SK-N-SH (cell line): ENCODE data around the gene ARHGEF17. TPM values are rescaled to one million over a fixed set of nuclear protein-coding genes. Genes with fewer than 3 reads are reported as not detected.

Source experiments
- CTCF ChIA-PET: fragments of 300-600, 350-600 bp; formaldehyde crosslinking; extraction: SDS; loops from one replicate; lab custom pipeline; 2021; lab: Yijun Ruan, JAX
- POLR2A ChIA-PET: fragments of 350-600 bp; sonication (Branson Sonifier 250); formaldehyde crosslinking; extraction: SDS; loops from one replicate; lab custom pipeline; 2020; ENCODE audit warnings: antibody characterized with exemption, inconsistent platforms; lab: Yijun Ruan, JAX
- DNase-seq: peaks from one replicate; pipeline ENCODE4 v3.0.0; 2012
- H2AFZ ChIP-seq: fragments of 200-600 bp; sonication (generic); 2 replicates; pipeline ENCODE4 v1.8.1; 2016; ENCODE audit warnings: antibody characterized with exemption, mild to moderate bottlenecking, low read depth
- H3F3A ChIP-seq: fragments of 200-600 bp; sonication (generic); replicated peaks from 2 replicates; pipeline ENCODE3; 2016; ENCODE audit warnings: antibody characterized with exemption, mild to moderate bottlenecking; ENCODE audit not compliant: insufficient read depth
- H3K27ac ChIP-seq, 2 experiments: fragments of 200-500 bp in 1 of 2; fragments of 200-600 bp in 1 of 2; sonication (Bioruptor generic) in 1 of 2; sonication (generic), shearing (Covaris generic) in 1 of 2; 2 replicates each; pipeline versions ENCODE4 v1.5.1 to v1.6.1; 2014 to 2016; ENCODE audit warnings: low read depth in 2 of 2, inconsistent platforms in 1 of 2, low read length in 1 of 2, mild to moderate bottlenecking in 1 of 2, mixed read lengths in 1 of 2
- H3K27me3 ChIP-seq: fragments of 200-600 bp; sonication (generic), shearing (Covaris generic); 2 replicates; pipeline ENCODE4 v1.6.1; 2016; ENCODE audit warnings: mixed run types; ENCODE audit not compliant: insufficient read depth
- H3K36me3 ChIP-seq, 2 experiments: fragments of 200-500 bp in 1 of 2; fragments of 200-600 bp in 1 of 2; sonication (Bioruptor generic) in 1 of 2; sonication (generic) in 1 of 2; replicated peaks in 1 of 2; 2 replicates each; pipeline versions ENCODE3 to v1.5.1; 2014 to 2016; ENCODE audit warnings: low read length in 1 of 2, mild to moderate bottlenecking in 1 of 2; ENCODE audit not compliant: insufficient read depth in 2 of 2, control insufficient read depth in 1 of 2
- H3K4me1 ChIP-seq, 2 experiments: fragments of 200-500 bp in 1 of 2; fragments of 200-600 bp in 1 of 2; sonication (Bioruptor generic) in 1 of 2; sonication (generic), shearing (Covaris generic) in 1 of 2; 2 replicates each; pipeline versions ENCODE4 v1.5.1 to v1.6.1; 2014 to 2016; ENCODE audit warnings: low read depth in 1 of 2, low read length in 1 of 2, mixed run types in 1 of 2; ENCODE audit not compliant: insufficient read depth in 2 of 2, control insufficient read depth in 1 of 2
- H3K4me2 ChIP-seq: fragments of 200-600 bp; sonication (generic), shearing (Covaris generic); 2 replicates; pipeline ENCODE4 v1.6.1; 2017; ENCODE audit warnings: mixed run types
- H3K4me3 ChIP-seq, 2 experiments: fragments of 200-500 bp in 1 of 2; fragments of 200-600 bp in 1 of 2; sonication (Bioruptor generic) in 1 of 2; sonication (generic), shearing (Covaris generic) in 1 of 2; 2 replicates each; pipeline versions ENCODE4 v1.5.1 to v1.8.1; 2014 to 2016; ENCODE audit warnings: low read depth in 2 of 2, inconsistent platforms in 1 of 2, low read length in 1 of 2, mild to moderate bottlenecking in 1 of 2, mixed read lengths in 1 of 2, moderate library complexity in 1 of 2
- H3K79me2 ChIP-seq: fragments of 200-600 bp; sonication (generic); 2 replicates; pipeline ENCODE4 v1.8.1; 2017; ENCODE audit warnings: mild to moderate bottlenecking; ENCODE audit not compliant: insufficient read depth
- H3K9ac ChIP-seq: fragments of 200-600 bp; sonication (generic); 2 replicates; pipeline ENCODE4 v1.6.1; 2017; ENCODE audit warnings: mixed run types
- H3K9me2 ChIP-seq: fragments of 200-600 bp; sonication (generic); 2 replicates; pipeline ENCODE4 v1.6.1; 2017; ENCODE audit warnings: mixed run types
- H3K9me3 ChIP-seq: fragments of 200-600 bp; sonication (generic); 2 replicates; pipeline ENCODE4 v1.6.1; 2017; ENCODE audit warnings: mixed run types, mild to moderate bottlenecking, moderate library complexity
- H4K20me1 ChIP-seq: fragments of 200-600 bp; sonication (generic); 2 replicates; pipeline ENCODE4 v1.6.1; 2017; ENCODE audit warnings: mild to moderate bottlenecking, mixed run types; ENCODE audit not compliant: insufficient read depth
- ELF1 ChIP-seq: IDR thresholded peaks from 2 replicates; pipeline ENCODE4 v1.4.0; 2012
- EP300 ChIP-seq, 2 experiments: IDR thresholded peaks; 2 replicates each; pipeline versions ENCODE4 v1.4.0 to v1.6.1; 2012; ENCODE audit warnings: borderline replicate concordance in 1 of 2, low read depth in 1 of 2, low read length in 1 of 2
- FOXJ3 ChIP-seq: sonication (generic); formaldehyde crosslinking; IDR thresholded peaks from 2 replicates; pipeline ENCODE4 v1.5.1; 2020; ENCODE audit warnings: mild to moderate bottlenecking, missing genetic modification reagents
- FOXM1 ChIP-seq: IDR thresholded peaks from 2 replicates; pipeline ENCODE4 v1.4.0; 2012; ENCODE audit warnings: low read depth, mild to moderate bottlenecking
- GABPA ChIP-seq: IDR thresholded peaks from 2 replicates; pipeline ENCODE4 v1.4.0; 2012; ENCODE audit warnings: low read depth, mild to moderate bottlenecking
- GATA2 ChIP-seq: sonication (generic); formaldehyde crosslinking; IDR thresholded peaks from 2 replicates; pipeline ENCODE4 v1.5.0; 2020; ENCODE audit warnings: mild to moderate bottlenecking, missing genetic modification reagents
- MXI1 ChIP-seq: IDR thresholded peaks from 2 replicates; pipeline ENCODE4 v1.6.1; 2012; ENCODE audit warnings: mild to moderate bottlenecking, low read depth, low read length, improper control_type of control experiment
- RCOR1 ChIP-seq: fragments of 150-350 bp; IDR thresholded peaks from 2 replicates; pipeline ENCODE4 v1.6.1; 2017; ENCODE audit warnings: antibody characterized with exemption, low read length
- RFX5 ChIP-seq: IDR thresholded peaks from 2 replicates; pipeline ENCODE4 v1.6.1; 2012; ENCODE audit warnings: mild to moderate bottlenecking, improper control_type of control experiment, low read length
- RXRA ChIP-seq: IDR thresholded peaks from 2 replicates; pipeline ENCODE4 v1.4.0; 2012; ENCODE audit warnings: low read depth, mild to moderate bottlenecking, borderline replicate concordance
- SIN3A ChIP-seq: IDR thresholded peaks from 2 replicates; pipeline ENCODE4 v1.6.1; 2012; ENCODE audit warnings: low read depth, mild to moderate bottlenecking, low read length, moderate library complexity, borderline replicate concordance
- TAF1 ChIP-seq: IDR thresholded peaks from 2 replicates; pipeline ENCODE4 v1.6.1; 2012; ENCODE audit warnings: low read depth, mild to moderate bottlenecking, low read length, moderate library complexity, borderline replicate concordance
- TEAD4 ChIP-seq: IDR thresholded peaks from 2 replicates; pipeline ENCODE4 v1.4.0; 2012; ENCODE audit warnings: mild to moderate bottlenecking, borderline replicate concordance; ENCODE audit not compliant: insufficient read depth
- USF1 ChIP-seq: IDR thresholded peaks from 2 replicates; pipeline ENCODE4 v1.4.0; 2012; ENCODE audit warnings: low read depth, borderline replicate concordance
- ZBTB33 ChIP-seq: IDR thresholded peaks from 2 replicates; pipeline ENCODE4 v1.4.0; 2012; ENCODE audit warnings: low read depth, borderline replicate concordance
- WGBS: methylation state at CpG from one replicate; pipeline ENCODE4 v1.1.6; 2017; ENCODE audit warnings: low lambda C conversion rate; 5-methylcytosine and 5-hydroxymethylcytosine counted together
- polyA plus RNA-seq, 3 experiments: library from polyadenylated mRNA; depleted of rRNA; stranded (reverse); fragments of >200 nt; gene quantifications; 2 replicates each; pipeline ENCODE4 v1.2.3, GENCODE V29; 2012
- TF ChIP-seq, protein P1 (sequence below): IDR thresholded peaks from 2 replicates; pipeline ENCODE4 v1.4.0; 2012; ENCODE audit warnings: low read depth
- TF ChIP-seq, protein P2 (sequence below): fragments of 200-600 bp; sonication (generic); IDR thresholded peaks from 2 replicates; pipeline ENCODE4 v1.6.1; 2017; ENCODE audit warnings: antibody characterized with exemption, mild to moderate bottlenecking, moderate library complexity

Gene ARHGEF17
- polyA plus RNA-seq, 1 of the 3 experiments (the other 2 are of a cell fraction): 45.9 TPM

DNA sequence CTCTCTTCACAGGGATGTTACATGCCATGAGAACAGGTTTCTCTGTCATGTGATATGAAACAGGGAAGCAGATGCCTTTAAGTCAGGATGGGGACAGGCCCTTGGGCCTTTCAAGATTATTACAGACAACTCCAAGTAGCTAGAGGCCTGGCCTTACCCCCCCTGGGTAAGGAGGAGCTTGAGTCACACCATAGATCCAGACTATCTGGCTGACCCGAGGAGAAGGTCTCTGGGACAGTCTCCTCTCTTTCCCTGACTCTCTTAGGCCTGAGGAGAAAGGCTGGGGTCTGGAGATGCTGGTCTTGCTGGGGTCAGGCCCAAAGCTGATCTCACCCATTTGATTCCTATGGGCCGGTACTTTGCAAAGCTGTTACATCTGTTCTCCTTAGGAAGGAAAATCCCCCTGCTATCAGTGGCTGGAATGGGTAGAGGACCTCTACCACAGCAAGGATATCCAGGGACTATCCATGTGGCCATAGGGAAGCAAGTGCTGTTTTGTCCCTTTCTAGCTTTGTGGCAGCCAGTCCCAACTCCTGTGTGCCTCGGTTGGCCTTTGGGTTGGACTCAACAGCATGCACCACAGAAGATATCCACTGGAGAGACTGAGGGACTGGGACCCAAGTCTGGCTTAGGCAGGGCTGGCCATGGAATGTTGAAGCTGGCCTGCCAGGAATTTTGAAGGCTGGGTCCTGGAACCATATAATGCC, 93.3 kb downstream of the ARHGEF17 start:
- Histone ChIP-seq H3K4me3 (no peak overlapping the region), H3K36me3 (peaks cover 6 to 29% of the 10 kb centered on the region in 2 experiments), H2AFZ (no peak overlapping the region), H4K20me1 (no peaks in the 10 kb centered on the region), H3K27me3 (no peaks in the 10 kb centered on the region), H3K79me2 (no peaks in the 10 kb centered on the region), H3K9me3 (no peaks in the 10 kb centered on the region), H3F3A (peaks cover 9% of the 10 kb centered on the region), H3K4me2 (no peak overlapping the region), H3K4me1 (no peaks in the 10 kb centered on the region), H3K9me2 (no peaks in the 10 kb centered on the region), H3K9ac (no peak overlapping the region), H3K27ac (no peak overlapping the region)
- ChIA-PET CTCF (interaction anchor here (1.2 to 10.2 kb wide), 5 partner anchors 7 to 260 kb away, joined by 3 to 122 read pairs (median 40); no protein-coding TSS in a partner anchor), POLR2A (no interaction called here)
- no peak for DNase-seq
- 92% methylated on average over 2 of the region's 3 CpGs for whole genome bisulfite sequencing
- TF ChIP-seq, protein P1, sequence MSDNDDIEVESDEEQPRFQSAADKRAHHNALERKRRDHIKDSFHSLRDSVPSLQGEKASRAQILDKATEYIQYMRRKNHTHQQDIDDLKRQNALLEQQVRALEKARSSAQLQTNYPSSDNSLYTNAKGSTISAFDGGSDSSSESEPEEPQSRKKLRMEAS: no peak
- no peak for TF ChIP-seq EP300 (IDR thresholded peaks at IDR 0.05; ENCODE audit: borderline replicate concordance in 1 of 2, low read depth in 1 of 2, low read length in 1 of 2)
- no peak for TF ChIP-seq RCOR1
- no peak for TF ChIP-seq ZBTB33
- TF ChIP-seq RFX5: no peak
- TF ChIP-seq RXRA: no peak
- TF ChIP-seq ELF1: no peak
- TF ChIP-seq, protein P2, sequence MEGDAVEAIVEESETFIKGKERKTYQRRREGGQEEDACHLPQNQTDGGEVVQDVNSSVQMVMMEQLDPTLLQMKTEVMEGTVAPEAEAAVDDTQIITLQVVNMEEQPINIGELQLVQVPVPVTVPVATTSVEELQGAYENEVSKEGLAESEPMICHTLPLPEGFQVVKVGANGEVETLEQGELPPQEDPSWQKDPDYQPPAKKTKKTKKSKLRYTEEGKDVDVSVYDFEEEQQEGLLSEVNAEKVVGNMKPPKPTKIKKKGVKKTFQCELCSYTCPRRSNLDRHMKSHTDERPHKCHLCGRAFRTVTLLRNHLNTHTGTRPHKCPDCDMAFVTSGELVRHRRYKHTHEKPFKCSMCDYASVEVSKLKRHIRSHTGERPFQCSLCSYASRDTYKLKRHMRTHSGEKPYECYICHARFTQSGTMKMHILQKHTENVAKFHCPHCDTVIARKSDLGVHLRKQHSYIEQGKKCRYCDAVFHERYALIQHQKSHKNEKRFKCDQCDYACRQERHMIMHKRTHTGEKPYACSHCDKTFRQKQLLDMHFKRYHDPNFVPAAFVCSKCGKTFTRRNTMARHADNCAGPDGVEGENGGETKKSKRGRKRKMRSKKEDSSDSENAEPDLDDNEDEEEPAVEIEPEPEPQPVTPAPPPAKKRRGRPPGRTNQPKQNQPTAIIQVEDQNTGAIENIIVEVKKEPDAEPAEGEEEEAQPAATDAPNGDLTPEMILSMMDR: no peak
- TF ChIP-seq SIN3A: no peak
- TF ChIP-seq GATA2: no peak
- TF ChIP-seq TEAD4: no peak
- TF ChIP-seq FOXJ3 (CRISPR knock-in tag): no peak
- no peak for TF ChIP-seq MXI1
- TF ChIP-seq TAF1: no peak
- no peak for TF ChIP-seq USF1
- TF ChIP-seq GABPA: no peak
- no peak for TF ChIP-seq FOXM1
